ENCODE measurements around the gene TNFRSF18.

- TF ChIP-seq, protein P1, sequence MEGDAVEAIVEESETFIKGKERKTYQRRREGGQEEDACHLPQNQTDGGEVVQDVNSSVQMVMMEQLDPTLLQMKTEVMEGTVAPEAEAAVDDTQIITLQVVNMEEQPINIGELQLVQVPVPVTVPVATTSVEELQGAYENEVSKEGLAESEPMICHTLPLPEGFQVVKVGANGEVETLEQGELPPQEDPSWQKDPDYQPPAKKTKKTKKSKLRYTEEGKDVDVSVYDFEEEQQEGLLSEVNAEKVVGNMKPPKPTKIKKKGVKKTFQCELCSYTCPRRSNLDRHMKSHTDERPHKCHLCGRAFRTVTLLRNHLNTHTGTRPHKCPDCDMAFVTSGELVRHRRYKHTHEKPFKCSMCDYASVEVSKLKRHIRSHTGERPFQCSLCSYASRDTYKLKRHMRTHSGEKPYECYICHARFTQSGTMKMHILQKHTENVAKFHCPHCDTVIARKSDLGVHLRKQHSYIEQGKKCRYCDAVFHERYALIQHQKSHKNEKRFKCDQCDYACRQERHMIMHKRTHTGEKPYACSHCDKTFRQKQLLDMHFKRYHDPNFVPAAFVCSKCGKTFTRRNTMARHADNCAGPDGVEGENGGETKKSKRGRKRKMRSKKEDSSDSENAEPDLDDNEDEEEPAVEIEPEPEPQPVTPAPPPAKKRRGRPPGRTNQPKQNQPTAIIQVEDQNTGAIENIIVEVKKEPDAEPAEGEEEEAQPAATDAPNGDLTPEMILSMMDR (IDR thresholded peaks at IDR 0.05), result no peak
- TF ChIP-seq EZH2 (IDR thresholded peaks at IDR 0.05; ENCODE audit: borderline replicate concordance, insufficient read depth, low read depth, low read length, poor library complexity, severe bottlenecking), result no peak
These were observed 25.1 kb downstream of the TNFRSF18 start for GRCh38 chr1:1181129-1181937.
